ENCODE measurements around the gene TRIM67. TPM values are rescaled to one million over a fixed set of nuclear protein-coding genes. Genes with fewer than 3 reads are reported as not detected.

TRIM67 gene
- total RNA-seq, 1 experiment from 2014 or later, result not detected

- TF ChIP-seq ZNF532 (CRISPR knock-in tag; IDR thresholded peaks at IDR 0.05; ENCODE audit: borderline replicate concordance) (no peak), ZNF425 (CRISPR knock-in tag; conservative IDR thresholded peaks at IDR 0.05) (no peak), MYBL2 (CRISPR knock-in tag; IDR thresholded peaks at IDR 0.05) (no peak), NR3C1 (CRISPR knock-in tag; conservative IDR thresholded peaks at IDR 0.05; ENCODE audit: low read depth) (no peak), ZNF396 (CRISPR knock-in tag; IDR thresholded peaks at IDR 0.05; ENCODE audit: borderline replicate concordance) (no peak), ZNF423 (CRISPR knock-in tag; IDR thresholded peaks at IDR 0.05) (no peak), ZNF232 (CRISPR knock-in tag; IDR thresholded peaks at IDR 0.05) (no peak), GABPB1 (CRISPR knock-in tag; IDR thresholded peaks at IDR 0.05) (no peak), CTCF (IDR thresholded peaks at IDR 0.05) (no peak), NR1H2 (CRISPR knock-in tag; IDR thresholded peaks at IDR 0.05) (no peak), ZNF416 (CRISPR knock-in tag; IDR thresholded peaks at IDR 0.05) (no peak), RORB (CRISPR knock-in tag; IDR thresholded peaks at IDR 0.05) (no peak), JAZF1 (CRISPR knock-in tag; IDR thresholded peaks at IDR 0.05) (no peak), SMAD4 (CRISPR knock-in tag; IDR thresholded peaks at IDR 0.05) (no peak), ZNF219 (CRISPR knock-in tag; IDR thresholded peaks at IDR 0.05; ENCODE audit: borderline replicate concordance) (no peak)
- TF ChIP-seq, protein P1, sequence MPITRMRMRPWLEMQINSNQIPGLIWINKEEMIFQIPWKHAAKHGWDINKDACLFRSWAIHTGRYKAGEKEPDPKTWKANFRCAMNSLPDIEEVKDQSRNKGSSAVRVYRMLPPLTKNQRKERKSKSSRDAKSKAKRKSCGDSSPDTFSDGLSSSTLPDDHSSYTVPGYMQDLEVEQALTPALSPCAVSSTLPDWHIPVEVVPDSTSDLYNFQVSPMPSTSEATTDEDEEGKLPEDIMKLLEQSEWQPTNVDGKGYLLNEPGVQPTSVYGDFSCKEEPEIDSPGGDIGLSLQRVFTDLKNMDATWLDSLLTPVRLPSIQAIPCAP (CRISPR knock-in tag; IDR thresholded peaks at IDR 0.05), result no peak
Measured at GRCh38 chr1:231219422-231220401, 57.9 kb downstream of the TRIM67 start (continued).

- DNase-seq (ENCODE audit: low spot score), result no peak
- Mint-ChIP-seq H3K27ac (no peak overlapping the region), H3K36me3 (peaks cover 11% of the 10 kb centered on the region; the same call in 1 of the 2 replicates), H3K4me3 (no peak overlapping the region), H3K4me1 (peaks cover 8% of the 10 kb centered on the region), H3K27me3 (ENCODE audit: low read depth) (peaks cover 47% of the 10 kb centered on the region), H3K9me3 (no peaks in the 10 kb centered on the region)
- ChIA-PET POLR2A (no interaction called here), CTCF (interaction anchor here (1.2 kb wide), 1 partner anchor 50 kb away, joined by 4 read pairs; no protein-coding TSS in a partner anchor)
- no peak for ATAC-seq
- TF ChIP-seq FOXP1 (CRISPR knock-in tag; IDR thresholded peaks at IDR 0.05; ENCODE audit: borderline replicate concordance) (no peak), E2F4 (CRISPR knock-in tag; IDR thresholded peaks at IDR 0.05; ENCODE audit: borderline replicate concordance, low read depth) (no peak), GRHL2 (CRISPR knock-in tag; IDR thresholded peaks at IDR 0.05; ENCODE audit: insufficient replicate concordance, severe bottlenecking) (no peak), ELF4 (CRISPR knock-in tag; IDR thresholded peaks at IDR 0.05; ENCODE audit: low read depth) (no peak), HMGA2 (CRISPR knock-in tag; IDR thresholded peaks at IDR 0.05) (no peak)
- TF ChIP-seq, protein P2, sequence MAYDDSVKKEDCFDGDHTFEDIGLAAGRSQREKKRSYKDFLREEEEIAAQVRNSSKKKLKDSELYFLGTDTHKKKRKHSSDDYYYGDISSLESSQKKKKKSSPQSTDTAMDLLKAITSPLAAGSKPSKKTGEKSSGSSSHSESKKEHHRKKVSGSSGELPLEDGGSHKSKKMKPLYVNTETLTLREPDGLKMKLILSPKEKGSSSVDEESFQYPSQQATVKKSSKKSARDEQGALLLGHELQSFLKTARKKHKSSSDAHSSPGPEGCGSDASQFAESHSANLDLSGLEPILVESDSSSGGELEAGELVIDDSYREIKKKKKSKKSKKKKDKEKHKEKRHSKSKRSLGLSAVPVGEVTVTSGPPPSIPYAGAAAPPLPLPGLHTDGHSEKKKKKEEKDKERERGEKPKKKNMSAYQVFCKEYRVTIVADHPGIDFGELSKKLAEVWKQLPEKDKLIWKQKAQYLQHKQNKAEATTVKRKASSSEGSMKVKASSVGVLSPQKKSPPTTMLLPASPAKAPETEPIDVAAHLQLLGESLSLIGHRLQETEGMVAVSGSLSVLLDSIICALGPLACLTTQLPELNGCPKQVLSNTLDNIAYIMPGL (CRISPR knock-in tag; IDR thresholded peaks at IDR 0.05), result no peak
- TF ChIP-seq, protein P3, sequence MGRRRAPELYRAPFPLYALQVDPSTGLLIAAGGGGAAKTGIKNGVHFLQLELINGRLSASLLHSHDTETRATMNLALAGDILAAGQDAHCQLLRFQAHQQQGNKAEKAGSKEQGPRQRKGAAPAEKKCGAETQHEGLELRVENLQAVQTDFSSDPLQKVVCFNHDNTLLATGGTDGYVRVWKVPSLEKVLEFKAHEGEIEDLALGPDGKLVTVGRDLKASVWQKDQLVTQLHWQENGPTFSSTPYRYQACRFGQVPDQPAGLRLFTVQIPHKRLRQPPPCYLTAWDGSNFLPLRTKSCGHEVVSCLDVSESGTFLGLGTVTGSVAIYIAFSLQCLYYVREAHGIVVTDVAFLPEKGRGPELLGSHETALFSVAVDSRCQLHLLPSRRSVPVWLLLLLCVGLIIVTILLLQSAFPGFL (CRISPR knock-in tag; IDR thresholded peaks at IDR 0.05; ENCODE audit: borderline replicate concordance), result no peak
Measured at GRCh38 chr1:231220801-231221200, 58.9 kb downstream of the TRIM67 start.
